ENCODE results near the gene CYP4A11.

DNA sequence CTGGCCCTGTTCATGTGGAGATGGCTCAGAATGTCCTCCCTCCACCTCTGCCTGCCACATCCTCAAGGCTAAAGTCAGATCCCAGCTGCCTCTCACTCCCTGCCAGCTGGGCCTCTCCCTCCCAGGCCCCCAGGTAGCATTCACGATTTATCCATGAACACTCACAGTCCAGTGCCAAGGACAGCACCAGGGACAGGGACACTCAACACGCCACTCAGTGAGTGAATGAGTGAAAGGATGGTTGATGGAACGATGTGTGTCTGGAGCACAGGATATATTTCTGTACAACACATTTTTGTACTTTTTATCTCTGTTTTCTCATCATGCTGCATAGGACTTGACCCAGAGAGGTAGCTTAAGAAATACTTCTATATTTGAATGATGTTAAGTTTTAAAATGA, 10.1 kb downstream of the CYP4A11 start:
- TF ChIP-seq, protein P1, sequence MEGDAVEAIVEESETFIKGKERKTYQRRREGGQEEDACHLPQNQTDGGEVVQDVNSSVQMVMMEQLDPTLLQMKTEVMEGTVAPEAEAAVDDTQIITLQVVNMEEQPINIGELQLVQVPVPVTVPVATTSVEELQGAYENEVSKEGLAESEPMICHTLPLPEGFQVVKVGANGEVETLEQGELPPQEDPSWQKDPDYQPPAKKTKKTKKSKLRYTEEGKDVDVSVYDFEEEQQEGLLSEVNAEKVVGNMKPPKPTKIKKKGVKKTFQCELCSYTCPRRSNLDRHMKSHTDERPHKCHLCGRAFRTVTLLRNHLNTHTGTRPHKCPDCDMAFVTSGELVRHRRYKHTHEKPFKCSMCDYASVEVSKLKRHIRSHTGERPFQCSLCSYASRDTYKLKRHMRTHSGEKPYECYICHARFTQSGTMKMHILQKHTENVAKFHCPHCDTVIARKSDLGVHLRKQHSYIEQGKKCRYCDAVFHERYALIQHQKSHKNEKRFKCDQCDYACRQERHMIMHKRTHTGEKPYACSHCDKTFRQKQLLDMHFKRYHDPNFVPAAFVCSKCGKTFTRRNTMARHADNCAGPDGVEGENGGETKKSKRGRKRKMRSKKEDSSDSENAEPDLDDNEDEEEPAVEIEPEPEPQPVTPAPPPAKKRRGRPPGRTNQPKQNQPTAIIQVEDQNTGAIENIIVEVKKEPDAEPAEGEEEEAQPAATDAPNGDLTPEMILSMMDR (IDR thresholded peaks at IDR 0.05): no peak
- TF ChIP-seq POLR2A (IDR thresholded peaks at IDR 0.05): no peak
